ENCODE data around the gene ACACB.

ACACB gene

GRCh38 chr12:109174468-109174867 lies 58.1 kb downstream of the ACACB start:
- no peak for DNase-seq (ENCODE audit: low spot score)

- DNase-seq (ENCODE audit: low spot score) = no peak
Observed at GRCh38 chr12:109178532-109178931, 62.1 kb downstream of the ACACB start.

GRCh38 chr12:109179927-109180326 lies 63.5 kb downstream of the ACACB start:
- DNase-seq (ENCODE audit: low spot score) = no peak

GRCh38 chr12:109182041-109182839 lies 65.9 kb downstream of the ACACB start:
- DNase-seq (ENCODE audit: low spot score) = peak; percentile 31

- no peak for DNase-seq (ENCODE audit: low spot score)
Observed at GRCh38 chr12:109185441-109185840, 69.1 kb downstream of the ACACB start.

GRCh38 chr12:109186993-109187653 lies 70.7 kb downstream of the ACACB start:
- DNase-seq (ENCODE audit: low spot score) = no peak

DNA sequence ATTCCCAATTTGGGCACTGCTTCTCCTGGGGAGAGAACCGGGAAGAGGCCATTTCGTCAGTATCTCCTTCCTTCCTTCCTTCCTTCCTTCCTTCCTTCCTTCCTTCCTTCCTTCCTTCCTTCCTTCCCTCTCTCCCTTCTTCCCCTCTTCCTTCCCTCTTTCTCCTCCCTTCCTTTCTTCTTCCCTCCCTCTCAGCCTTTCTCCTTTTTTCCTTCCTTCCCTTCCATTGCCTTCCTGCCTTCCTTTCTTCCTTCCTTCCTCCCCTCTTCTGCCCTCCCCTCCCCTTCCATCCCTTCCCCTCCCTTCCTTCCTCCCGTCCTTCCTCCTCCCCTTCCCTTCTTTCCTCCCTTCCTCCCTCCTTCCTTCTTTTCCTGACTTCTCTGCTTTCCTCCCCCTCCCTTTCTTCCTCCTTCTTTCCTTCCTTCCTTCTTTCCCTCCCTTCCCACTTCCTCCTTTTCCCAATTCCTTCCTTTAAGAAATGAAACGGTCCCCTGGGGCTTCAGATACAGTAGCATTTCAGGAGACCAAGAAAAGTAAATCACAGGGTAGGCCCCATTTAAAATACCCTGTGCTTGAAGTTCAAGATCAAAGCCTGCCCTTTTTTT lies 71.8 kb downstream of the ACACB start:
- no peak for DNase-seq (ENCODE audit: low spot score)

- DNase-seq (ENCODE audit: low spot score) = no peak
Observed at GRCh38 chr12:109189291-109189690, 72.9 kb downstream of the ACACB start.

DNA sequence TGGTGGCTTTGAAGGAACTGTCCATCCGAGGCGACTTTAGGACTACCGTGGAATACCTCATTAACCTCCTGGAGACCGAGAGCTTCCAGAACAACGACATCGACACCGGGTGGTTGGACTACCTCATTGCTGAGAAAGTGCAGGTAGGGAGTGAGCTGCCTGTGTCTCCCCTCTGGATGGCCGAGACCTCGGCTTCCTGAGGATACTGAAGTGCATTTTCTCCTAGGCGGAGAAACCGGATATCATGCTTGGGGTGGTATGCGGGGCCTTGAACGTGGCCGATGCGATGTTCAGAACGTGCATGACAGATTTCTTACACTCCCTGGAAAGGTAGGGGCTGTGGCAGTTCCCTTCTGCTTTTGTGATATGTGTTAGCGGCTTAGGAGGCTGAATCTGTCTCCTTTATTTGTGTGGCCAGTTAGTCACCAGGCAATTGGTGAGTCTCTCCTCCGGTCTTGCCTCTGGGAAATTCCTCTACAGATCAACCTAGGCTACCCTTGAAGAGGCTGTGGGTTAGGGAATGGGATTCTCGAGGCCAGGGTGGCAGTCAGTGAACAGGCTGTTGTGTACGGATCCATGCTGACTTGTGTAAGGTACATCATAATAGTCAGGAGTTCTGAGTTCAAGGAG lies 75.3 kb downstream of the ACACB start:
- DNase-seq (ENCODE audit: low spot score) = peak; percentile 59

GRCh38 chr12:109192358-109192757 lies 76.0 kb downstream of the ACACB start:
- DNase-seq (ENCODE audit: low spot score) = peak; percentile 78

- DNase-seq (ENCODE audit: low spot score) = no peak
Observed at GRCh38 chr12:109193896-109194295, 77.5 kb downstream of the ACACB start.

GRCh38 chr12:109196332-109196731 lies 79.9 kb downstream of the ACACB start:
- DNase-seq (ENCODE audit: low spot score) = no peak

GRCh38 chr12:109197327-109197726 lies 80.9 kb downstream of the ACACB start:
- DNase-seq (ENCODE audit: low spot score) = no peak

DNA sequence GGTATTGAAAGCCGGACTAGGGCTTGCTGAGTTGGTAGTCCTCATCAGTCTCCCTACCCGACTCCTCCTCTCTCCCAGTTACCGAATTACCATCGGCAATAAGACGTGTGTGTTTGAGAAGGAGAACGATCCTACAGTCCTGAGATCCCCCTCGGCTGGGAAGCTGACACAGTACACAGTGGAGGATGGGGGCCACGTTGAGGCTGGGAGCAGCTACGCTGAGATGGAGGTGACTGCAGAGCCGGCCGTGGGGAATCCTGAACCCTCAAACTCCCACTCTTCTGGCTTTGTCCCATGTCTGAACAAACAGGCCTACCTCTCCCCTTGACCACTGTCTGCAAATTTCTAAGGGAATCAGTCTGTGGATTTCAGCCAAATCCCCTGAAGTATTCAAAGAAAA lies 82.9 kb downstream of the ACACB start:
- DNase-seq (ENCODE audit: low spot score) = no peak

DNA sequence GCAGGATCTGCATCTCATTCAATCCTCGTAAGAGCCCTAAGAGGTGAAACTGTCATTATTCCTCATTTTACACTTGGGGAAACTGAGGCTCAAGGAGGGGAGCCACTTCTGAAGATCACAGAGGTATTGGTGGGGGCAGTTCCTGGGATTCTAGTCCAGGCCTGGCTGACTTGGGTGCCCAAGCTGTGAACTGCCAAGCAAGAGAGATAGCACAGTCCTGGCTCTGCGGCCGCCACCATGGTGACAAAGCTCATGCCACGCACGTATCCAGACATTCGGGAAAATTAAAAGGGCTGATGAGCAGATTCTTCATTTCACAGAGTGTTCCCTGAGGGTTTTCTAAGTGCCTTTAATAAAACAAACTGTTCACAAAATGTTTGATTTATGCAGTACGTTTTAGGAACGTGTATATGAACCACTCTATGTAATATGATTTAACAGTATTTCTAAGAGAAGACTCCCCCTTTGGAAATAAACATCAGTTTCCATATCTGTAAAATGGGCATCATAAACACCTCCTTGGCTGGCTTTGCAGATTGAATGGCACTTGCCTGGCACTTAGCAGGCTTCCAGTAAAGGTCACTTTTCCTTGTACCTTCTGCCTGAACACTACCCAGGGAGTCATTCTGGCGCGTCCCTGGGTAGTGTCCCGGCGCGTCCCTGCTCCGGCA lies 84.6 kb downstream of the ACACB start:
- no peak for DNase-seq (ENCODE audit: low spot score)

DNA sequence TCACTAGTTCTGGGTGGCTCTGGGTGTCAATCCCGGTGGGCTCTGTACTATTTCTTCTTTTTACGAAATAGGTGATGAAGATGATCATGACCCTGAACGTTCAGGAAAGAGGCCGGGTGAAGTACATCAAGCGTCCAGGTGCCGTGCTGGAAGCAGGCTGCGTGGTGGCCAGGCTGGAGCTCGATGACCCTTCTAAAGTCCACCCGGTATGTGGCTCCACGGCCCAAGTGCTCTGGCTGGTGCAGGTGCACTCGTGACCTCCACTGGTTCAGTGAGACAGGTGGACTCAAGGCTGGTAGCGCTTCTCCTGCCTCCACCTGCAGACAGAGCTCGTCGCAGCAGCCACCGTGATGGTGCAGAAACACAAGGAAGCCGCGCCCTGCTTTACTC lies 85.1 kb downstream of the ACACB start:
- DNase-seq (ENCODE audit: low spot score) = no peak

DNA sequence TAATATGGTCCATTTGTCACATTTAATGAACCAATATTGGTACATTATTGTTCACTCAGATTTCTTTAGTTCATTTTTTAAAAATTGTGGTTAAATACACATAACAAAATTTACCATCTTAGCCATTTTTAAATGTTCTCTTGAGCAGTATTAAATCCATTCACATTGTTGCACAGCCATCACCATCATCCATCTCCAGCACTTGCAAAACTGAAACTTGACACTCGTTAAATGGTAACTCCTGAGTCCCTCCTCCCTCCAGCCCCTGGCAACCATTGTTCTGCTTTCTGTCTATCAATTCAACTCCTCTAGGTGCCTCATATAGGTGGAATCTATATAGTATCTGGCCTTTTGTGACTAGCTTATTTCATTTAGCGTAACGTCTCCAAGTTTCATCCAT lies 86.4 kb downstream of the ACACB start:
- no peak for DNase-seq (ENCODE audit: low spot score)

- no peak for DNase-seq (ENCODE audit: low spot score)
Observed at GRCh38 chr12:109203480-109203879, 87.1 kb downstream of the ACACB start.

DNA sequence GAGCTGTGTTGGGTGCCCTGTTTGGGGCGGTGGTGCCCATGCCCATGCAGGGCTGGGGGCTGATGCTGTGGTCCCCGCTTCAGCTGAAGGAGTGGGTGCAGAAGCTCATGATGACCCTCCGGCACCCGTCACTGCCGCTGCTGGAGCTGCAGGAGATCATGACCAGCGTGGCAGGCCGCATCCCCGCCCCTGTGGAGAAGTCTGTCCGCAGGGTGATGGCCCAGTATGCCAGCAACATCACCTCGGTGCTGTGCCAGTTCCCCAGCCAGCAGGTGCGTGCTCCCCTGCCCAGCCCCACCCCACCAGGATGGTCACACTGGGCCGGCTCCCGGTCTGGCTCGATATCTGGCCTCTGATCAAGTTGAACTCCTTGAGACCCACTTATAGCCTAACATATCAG lies 92.7 kb downstream of the ACACB start:
- DNase-seq (ENCODE audit: low spot score) = no peak

- DNase-seq (ENCODE audit: low spot score) = no peak
Observed at GRCh38 chr12:109212460-109213115, 96.2 kb downstream of the ACACB start.

DNA sequence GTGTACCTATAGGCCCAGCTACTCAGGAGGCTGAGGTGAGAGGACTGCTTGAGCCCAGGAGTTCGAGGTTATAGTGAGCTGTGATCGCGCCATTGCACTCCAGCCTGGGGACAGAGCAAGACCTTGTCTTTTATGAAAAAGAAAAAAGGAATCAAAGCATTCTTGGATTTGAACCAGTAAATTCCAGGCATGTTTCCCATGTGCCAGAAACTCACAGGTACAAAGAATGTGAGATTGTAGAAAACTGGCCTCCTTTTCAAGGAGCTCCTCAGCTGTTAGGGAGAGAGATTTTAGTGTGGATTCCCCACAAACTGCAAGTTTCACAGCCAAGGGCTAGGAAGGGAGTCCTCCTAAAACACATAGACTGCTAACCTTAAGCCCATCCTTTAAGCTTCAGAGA lies 97.7 kb downstream of the ACACB start:
- DNase-seq (ENCODE audit: low spot score) = no peak

- DNase-seq (ENCODE audit: low spot score) = no peak
Observed at GRCh38 chr12:109218996-109219395, 102.6 kb downstream of the ACACB start.
